ENCODE measurements around the gene ALDH16A1.

Gene ALDH16A1

GRCh38 chr19:49423985-49424303 lies 29.1 kb upstream of the ALDH16A1 start:
- DNase-seq (ENCODE audit: low read depth in 2 of 2) = no peak

- no peak for DNase-seq (ENCODE audit: low read depth in 2 of 2)
Measured at GRCh38 chr19:49425178-49425577, 27.8 kb upstream of the ALDH16A1 start, which contains the start of gene GFY. GFY (plus strand) TSS chr19:49425388; CDS start chr19:49426431, 1,043 bp downstream.

GRCh38 chr19:49425922-49426592 lies 27.0 kb upstream of the ALDH16A1 start:
- no peak for DNase-seq (ENCODE audit: low read depth in 2 of 2)

- no peak for DNase-seq (ENCODE audit: low read depth in 2 of 2)
Measured at GRCh38 chr19:49427339-49427738, 25.7 kb upstream of the ALDH16A1 start.

- no peak for DNase-seq (ENCODE audit: low read depth in 2 of 2)
Measured at GRCh38 chr19:49427855-49428546, 25.0 kb upstream of the ALDH16A1 start.

GRCh38 chr19:49428547-49429451 lies 24.2 kb upstream of the ALDH16A1 start:
- no peak for DNase-seq (ENCODE audit: low read depth in 2 of 2)

GRCh38 chr19:49430172-49430677 lies 22.8 kb upstream of the ALDH16A1 start:
- no peak for DNase-seq (ENCODE audit: low read depth in 2 of 2)

GRCh38 chr19:49430678-49431329 lies 22.2 kb upstream of the ALDH16A1 start:
- DNase-seq (ENCODE audit: low read depth in 2 of 2) = no peak

GRCh38 chr19:49431330-49431749 lies 21.7 kb upstream of the ALDH16A1 start:
- no peak for DNase-seq (ENCODE audit: low read depth in 2 of 2)

GRCh38 chr19:49432141-49433073 lies 20.6 kb upstream of the ALDH16A1 start:
- DNase-seq (ENCODE audit: low read depth in 2 of 2) = no peak

GRCh38 chr19:49433240-49433901 lies 19.7 kb upstream of the ALDH16A1 start:
- no peak for DNase-seq (ENCODE audit: low read depth in 2 of 2)

- DNase-seq (ENCODE audit: low read depth in 2 of 2) = no peak
Measured at GRCh38 chr19:49434907-49435583, 18.0 kb upstream of the ALDH16A1 start.

- DNase-seq (ENCODE audit: low read depth in 2 of 2) = no peak
Measured at GRCh38 chr19:49435670-49436069, 17.4 kb upstream of the ALDH16A1 start.

GRCh38 chr19:49436381-49437017 lies 16.5 kb upstream of the ALDH16A1 start:
- peak; percentile 26 to 61 for DNase-seq (ENCODE audit: low read depth in 2 of 2)

GRCh38 chr19:49437231-49437630 lies 15.8 kb upstream of the ALDH16A1 start:
- DNase-seq (ENCODE audit: low read depth in 2 of 2) = no peak

GRCh38 chr19:49438261-49438660 lies 14.8 kb upstream of the ALDH16A1 start:
- DNase-seq (ENCODE audit: low read depth in 2 of 2) = no peak

- no peak for DNase-seq (ENCODE audit: low read depth in 2 of 2)
Measured at GRCh38 chr19:49439836-49440235, 13.2 kb upstream of the ALDH16A1 start.

- DNase-seq (ENCODE audit: low read depth in 2 of 2) = no peak
Measured at GRCh38 chr19:49440439-49441209, 12.4 kb upstream of the ALDH16A1 start.

All from stimulated activated CD4-positive, alpha-beta T cell treated with anti-CD3 and anti-CD28 coated beads, Interleukin-12 subunit alpha, Interleukin-12 subunit beta, amount 100 ng/mL, for 24 hours (primary cell).